GM12878 (cell line): Measurements from ENCODE around the gene GLB1L3. TPM values are rescaled to one million over a fixed set of nuclear protein-coding genes. Genes with fewer than 3 reads are reported as not detected.

Experiments used
- ATAC-seq: fragments of 200-7000 bp; cut with Tn5 transposase; 3 replicates; pipeline ENCODE4 v1.9.1; 2020; ENCODE audit warnings: mild to moderate bottlenecking, moderate library complexity
- BruUV-seq: library from RNA; stranded (reverse); fragments of 400-500 nt; replicated peaks from 2 replicates; lab custom pipeline; 2021; lab: Mats Ljungman, UMichigan
- CTCF ChIA-PET: fragments of 300-600 bp; sonication (Branson Sonifier 250); formaldehyde crosslinking; extraction: SDS; loops from one replicate; lab custom pipeline; 2021; ENCODE audit warnings: inconsistent platforms; lab: Yijun Ruan, JAX
- POLR2A ChIA-PET: fragments of 350-600 bp; formaldehyde crosslinking; extraction: SDS; loops from one replicate; lab custom pipeline; 2021; ENCODE audit warnings: inconsistent platforms; lab: Charles Lee
- RAD21 ChIA-PET: fragments of 300-600 bp; sonication (Branson Sonifier 250); formaldehyde crosslinking; loops from one replicate; lab custom pipeline; 2023; ENCODE audit warnings: antibody characterized with exemption; ENCODE audit not compliant: unreplicated experiment; lab: Charles Lee
- SMC1A ChIA-PET: fragments of 300-600 bp; sonication (Branson Sonifier 250); formaldehyde crosslinking; loops from one replicate; lab custom pipeline; 2023; ENCODE audit not compliant: unreplicated experiment, uncharacterized antibody; lab: Charles Lee
- DNase-seq: peaks from one replicate; pipeline ENCODE4 v3.0.0-alpha.2; 2011; ENCODE audit warnings: low read depth, low spot score
- FAIRE-seq: peaks from 3 replicates; lab custom pipeline; 2011; peaks lifted over from hg19 to GRCh38; lab: Jason Lieb, UNC
- H2AFZ ChIP-seq: 2 replicates; pipeline ENCODE4 v1.6.0; 2011; ENCODE audit warnings: low read depth, low read length, control low read depth; ENCODE audit not compliant: control insufficient read depth
- H3K27ac ChIP-seq: 2 replicates; pipeline ENCODE4 v1.5.1; 2011; ENCODE audit warnings: control low read depth; ENCODE audit not compliant: control insufficient read depth, insufficient read depth
- H3K27me3 ChIP-seq, 2 experiments: replicated peaks in 1 of 2; 2 replicates each; pipeline versions ENCODE4 v1.6.0 to v1.6.1; 2011; ENCODE audit warnings: low read length in 1 of 2; ENCODE audit not compliant: control insufficient read depth in 2 of 2, insufficient read depth in 2 of 2
- H3K36me3 ChIP-seq, 2 experiments: 2 replicates each; pipeline ENCODE4 v1.5.1; 2011; ENCODE audit warnings: low read length in 1 of 2; ENCODE audit not compliant: control insufficient read depth in 2 of 2, insufficient read depth in 2 of 2
- H3K4me1 ChIP-seq: 2 replicates; pipeline ENCODE4 v1.6.1; 2011; ENCODE audit warnings: mild to moderate bottlenecking, low read length, moderate library complexity, mixed read lengths; ENCODE audit not compliant: control insufficient read depth, insufficient read depth
- H3K4me2 ChIP-seq: 2 replicates; pipeline ENCODE4 v1.6.0; 2011; ENCODE audit warnings: control low read depth; ENCODE audit not compliant: control insufficient read depth, insufficient read depth
- H3K4me3 ChIP-seq: fragments of 200-600 bp; sonication (generic); 2 replicates; pipeline ENCODE4 v1.5.1; 2016
- H3K79me2 ChIP-seq: 2 replicates; pipeline ENCODE4 v1.6.0; 2011; ENCODE audit warnings: low read length; ENCODE audit not compliant: control insufficient read depth, insufficient read depth
- H3K9ac ChIP-seq: 2 replicates; pipeline ENCODE4 v1.8.0; 2011; ENCODE audit warnings: low read length, control low read depth, mixed read lengths; ENCODE audit not compliant: control insufficient read depth, insufficient read depth
- H3K9me3 ChIP-seq: replicated peaks from 3 replicates; pipeline ENCODE4 v1.5.1; 2011; ENCODE audit warnings: mild to moderate bottlenecking, low read length; ENCODE audit not compliant: control insufficient read depth, insufficient read depth
- H4K20me1 ChIP-seq: 2 replicates; pipeline ENCODE4 v1.6.0; 2011; ENCODE audit not compliant: control insufficient read depth, insufficient read depth
- ATF7 ChIP-seq: fragments of 450-650 bp; IDR thresholded peaks from 2 replicates; pipeline ENCODE4 v1.6.1; 2016; ENCODE audit warnings: low read depth, mild to moderate bottlenecking
- BCL11A ChIP-seq: IDR thresholded peaks from 2 replicates; pipeline ENCODE4 v1.6.1; 2011; ENCODE audit warnings: low read depth, low read length
- BHLHE40 ChIP-seq, 2 experiments: fragments of 450-650 bp in 1 of 2; IDR thresholded peaks; 2 replicates each; pipeline ENCODE4 v1.6.1; 2011 to 2017; ENCODE audit warnings: low read depth in 2 of 2, borderline replicate concordance in 1 of 2, improper control_type of control experiment in 1 of 2, low read length in 1 of 2, mild to moderate bottlenecking in 1 of 2
- EGR1 ChIP-seq, 2 experiments: IDR thresholded peaks; 1 replicate in 1 of 2; 2 replicates in 1 of 2; pipeline ENCODE4 v1.6.1; 2011 to 2012; ENCODE audit warnings: low read depth in 2 of 2, low read length in 2 of 2, borderline replicate concordance in 1 of 2, mild to moderate bottlenecking in 1 of 2, moderate library complexity in 1 of 2
- ESRRA ChIP-seq: IDR thresholded peaks from 2 replicates; pipeline ENCODE4 v1.6.1; 2012; ENCODE audit warnings: mild to moderate bottlenecking, low read length, improper control_type of control experiment
- GABPA ChIP-seq: IDR thresholded peaks from 2 replicates; pipeline ENCODE4 v1.6.1; 2014; ENCODE audit warnings: antibody characterized with exemption, low read depth, mild to moderate bottlenecking, inconsistent platforms
- HDGF ChIP-seq: fragments of 450-650 bp; IDR thresholded peaks from 2 replicates; pipeline ENCODE4 v1.6.1; 2016; ENCODE audit warnings: antibody characterized with exemption
- KDM1A ChIP-seq: fragments of 200-600 bp; sonication (generic); IDR thresholded peaks from 2 replicates; pipeline ENCODE4 v1.6.1; 2016; ENCODE audit warnings: borderline replicate concordance
- MTA2 ChIP-seq: fragments of 450-650 bp; IDR thresholded peaks from 2 replicates; pipeline ENCODE4 v1.6.1; 2016; ENCODE audit warnings: low read depth, mild to moderate bottlenecking, moderate library complexity
- PKNOX1 ChIP-seq: fragments of 450-650 bp; IDR thresholded peaks from 2 replicates; pipeline ENCODE4 v1.6.1; 2016; ENCODE audit warnings: mild to moderate bottlenecking
- POU2F2 ChIP-seq: IDR thresholded peaks from 3 replicates; pipeline ENCODE4 v1.6.1; 2011; ENCODE audit warnings: low read depth, mild to moderate bottlenecking, low read length, borderline replicate concordance
- TCF3 ChIP-seq: IDR thresholded peaks from 2 replicates; pipeline ENCODE4 v1.6.1; 2012; ENCODE audit warnings: low read depth, mild to moderate bottlenecking, low read length, borderline replicate concordance; ENCODE audit not compliant: insufficient read depth
- YY1 ChIP-seq: IDR thresholded peaks from 2 replicates; pipeline ENCODE4 v1.6.1; 2011; ENCODE audit warnings: low read depth, mild to moderate bottlenecking, low read length
- ZNF217 ChIP-seq: fragments of 450-650 bp; IDR thresholded peaks from 2 replicates; pipeline ENCODE4 v1.6.1; 2017; ENCODE audit warnings: antibody characterized with exemption, mild to moderate bottlenecking
- WGBS: methylation state at CpG from one replicate; pipeline ENCODE4 v1.1.6; 2016; ENCODE audit warnings: low lambda C conversion rate; ENCODE audit not compliant: insufficient replicate concordance, insufficient coverage; ENCODE audit errors: missing lambda C conversion rate; 5-methylcytosine and 5-hydroxymethylcytosine counted together
- in situ Hi-C: fragments of 300-500 bp; cut with MboI; formaldehyde crosslinking; loops from 9 replicates; pipeline ENCODE4 v1.14.3; 2018; ENCODE audit warnings: mixed read lengths
- intact Hi-C: fragments of 100-400 bp; cut with micrococcal nuclease; formaldehyde crosslinking; loops from one replicate; pipeline ENCODE4 v1.14.2; 2022; ENCODE audit not compliant: unreplicated experiment
- polyA plus RNA-seq, 11 experiments: library from polyadenylated mRNA; depleted of rRNA in 4 of 11; unstranded in 6 of 11; stranded (reverse) in 5 of 11; fragments of >200 nt; fragmentation: Nextera tagmentation in 4 of 11; fragmentation: Illumina TruSeq in 1 of 11; extraction: Ambion mirVana in 4 of 11; extraction: Trizol in 1 of 11; gene quantifications; 1 replicate in 1 of 11; 2 replicates in 10 of 11; pipeline versions ENCODE4 v1.2.1 to v1.2.3, GENCODE V29; 2011 to 2016; ENCODE audit warnings: inconsistent platforms in 2 of 11, missing spikeins in 2 of 11, low read depth in 1 of 11
- total RNA-seq, 4 experiments: library from RNA; depleted of rRNA in 3 of 4; stranded (reverse); fragments of >200 nt in 3 of 4; fragmentation: Illumina TruSeq in 1 of 4; extraction: Trizol in 1 of 4; gene quantifications; 2 replicates each; pipeline versions ENCODE4 v1.2.1 to v1.2.3, GENCODE V29; 2013 to 2021

Gene GLB1L3
- total and polyA plus RNA-seq, 10 of the 15 experiments (the other 5 are each of a cell fraction or from before 2014, with no cell fraction given): 0.53 to 2.9 (median 1.9) TPM; not detected in 1

- no peak for DNase-seq
- no peak overlapping the region for H2AFZ ChIP-seq
- TF ChIP-seq GABPA (no peak), HDGF (no peak), EGR1 (IDR thresholded peaks at IDR 0.05; ENCODE audit: borderline replicate concordance in 1 of 2, low read depth in 2 of 2, low read length in 2 of 2) (no peak), MTA2 (no peak)
- TF ChIP-seq, all 136 proteins: peak for 0
- H3K9me3 ChIP-seq: no peaks in the 10 kb centered on the region
- no peak for FAIRE-seq
- WGBS: 83% methylated on average over 5 of the region's 5 CpGs
- peaks cover 17% of the 10 kb centered on the region; the same call in 1 of the 2 replicates for H4K20me1 ChIP-seq
- peaks cover 34% of the 10 kb centered on the region for H3K4me1 ChIP-seq
- ATAC-seq: no peak
- in situ Hi-C loops (no loop called here), intact Hi-C loops (no loop called here)
- H3K27ac ChIP-seq: no peak overlapping the region
- BruUV-seq: no TSS peak
- no peak overlapping the region for H3K4me3 ChIP-seq
- H3K9ac ChIP-seq: no peak overlapping the region
- ChIA-PET POLR2A (no interaction called here), CTCF (interaction anchor here (0.6 to 1.2 kb wide), 3 partner anchors 16 to 176 kb away, joined by 3 to 5 read pairs (median 3); no protein-coding TSS in a partner anchor), SMC1A (no interaction called here), RAD21 (interaction anchor here (1.3 kb wide), 1 partner anchor 15 kb away, joined by 3 read pairs; no protein-coding TSS in a partner anchor)
- H3K4me2 ChIP-seq: no peak overlapping the region; the same call in 1 of the 2 replicates
- no peaks in the 10 kb centered on the region for H3K27me3 ChIP-seq
- peaks cover 22% of the 10 kb centered on the region for H3K79me2 ChIP-seq
- no peaks in the 10 kb centered on the region for H3K36me3 ChIP-seq
Measured at GRCh38 chr11:134226806-134227325, 49.3 kb upstream of the GLB1L3 start.

- H3K79me2 ChIP-seq: peaks cover 6% of the 10 kb centered on the region
- RAD21 ChIA-PET: interaction anchor here (1.2 kb wide), 1 partner anchor 25 kb away, joined by 6 read pairs; the partner anchor contains the start of gene ACAD8
- H3K4me2 ChIP-seq: peak overlapping the region; percentile 50
- WGBS: 0% methylated on average over 6 of the region's 6 CpGs
- DNase-seq: peak; percentile 83
- intact Hi-C loops (no loop called here), in situ Hi-C loops (no loop called here)
- BruUV-seq: no TSS peak
- peak; percentile 87 for FAIRE-seq
- SMC1A ChIA-PET: interaction anchor here (0.7 to 1.7 kb wide), 7 partner anchors 11 to 178 kb away, joined by 3 to 8 read pairs (median 5); partner anchors contain the start of gene ACAD8
- H3K27me3 ChIP-seq: no peaks in the 10 kb centered on the region
- H4K20me1 ChIP-seq: peaks cover 17% of the 10 kb centered on the region; the same call in 1 of the 2 replicates
- no peak overlapping the region for H2AFZ ChIP-seq
- POLR2A ChIA-PET: no interaction called here
- no peak overlapping the region for H3K27ac ChIP-seq
- CTCF ChIA-PET: interaction anchor here (0.8 to 2.7 kb wide), 7 partner anchors 11 to 33 kb away, joined by 3 to 18 read pairs (median 4); partner anchors contain the start of genes ACAD8 and THYN1
- peaks cover 28% of the 10 kb centered on the region for H3K4me1 ChIP-seq
- H3K4me3 ChIP-seq: no peak overlapping the region
- no peaks in the 10 kb centered on the region for H3K36me3 ChIP-seq
- no peak overlapping the region for H3K9ac ChIP-seq
- no peaks in the 10 kb centered on the region for H3K9me3 ChIP-seq
- peak; percentile 76 for ATAC-seq
- TF ChIP-seq TCF3: peak; percentile 78; the same call in 1 of the 2 replicates
- TF ChIP-seq YY1: 0 out of 2 replicates have a peak, but pooled peaks have one; percentile 5
- peak; percentile 65; the same call in 1 of the 2 replicates for TF ChIP-seq ATF7
- TF ChIP-seq POU2F2: peak; percentile 87; the same call in 2 of the 3 replicates
- peak; percentile 36 to 61; a peak in 1 of 4 replicates for TF ChIP-seq BHLHE40 (IDR thresholded peaks at IDR 0.05; ENCODE audit: borderline replicate concordance in 1 of 2, low read depth in 2 of 2, low read length in 1 of 2)
- peak; percentile 91 for TF ChIP-seq PKNOX1
- no peak for TF ChIP-seq KDM1A
- TF ChIP-seq BCL11A: peak; percentile 53; the same call in 1 of the 2 replicates
- no peak for TF ChIP-seq ESRRA
- TF ChIP-seq ZNF217: peak; percentile 53; the same call in 1 of the 2 replicates
Measured at GRCh38 chr11:134228625-134229024, 47.6 kb upstream of the GLB1L3 start.
